Measurements from ENCODE around the gene OR2A5.

The OR2A5 gene

GRCh38 chr7:144028547-144028946 is 20.2 kb upstream of the OR2A5 start:
- DNase-seq (ENCODE audit: low read depth): no peak
- no peak for TF ChIP-seq CTCF (IDR thresholded peaks at IDR 0.05; ENCODE audit: low read depth, low read length, missing control alignments)
- in situ Hi-C loops (cut with HindIII; ENCODE audit: low sequenced_read_pairs): no loop called here
- no peak overlapping the region for H3K4me3 ChIP-seq (ENCODE audit: low read depth, low read length)

- in situ Hi-C loops (cut with HindIII; ENCODE audit: low sequenced_read_pairs): no loop called here
- no peak overlapping the region for H3K4me3 ChIP-seq (ENCODE audit: low read depth, low read length)
- DNase-seq (ENCODE audit: low read depth): no peak
- no peak for TF ChIP-seq CTCF (IDR thresholded peaks at IDR 0.05; ENCODE audit: low read depth, low read length, missing control alignments)
These were observed 16.2 kb upstream of the OR2A5 start for GRCh38 chr7:144032516-144032915.

- H3K4me3 ChIP-seq (ENCODE audit: low read depth, low read length): no peak overlapping the region
- no peak for DNase-seq (ENCODE audit: low read depth)
- in situ Hi-C loops (cut with HindIII; ENCODE audit: low sequenced_read_pairs): no loop called here
- no peak for TF ChIP-seq CTCF (IDR thresholded peaks at IDR 0.05; ENCODE audit: low read depth, low read length, missing control alignments)
These were observed 15.6 kb upstream of the OR2A5 start for GRCh38 chr7:144032985-144033709.

GRCh38 chr7:144035385-144035784 is 13.4 kb upstream of the OR2A5 start:
- TF ChIP-seq CTCF (IDR thresholded peaks at IDR 0.05; ENCODE audit: low read depth, low read length, missing control alignments): no peak
- H3K4me3 ChIP-seq (ENCODE audit: low read depth, low read length): no peak overlapping the region
- DNase-seq (ENCODE audit: low read depth): no peak
- in situ Hi-C loops (cut with HindIII; ENCODE audit: low sequenced_read_pairs): no loop called here

- DNase-seq (ENCODE audit: low read depth): no peak
- in situ Hi-C loops (cut with HindIII; ENCODE audit: low sequenced_read_pairs): no loop called here
- H3K4me3 ChIP-seq (ENCODE audit: low read depth, low read length): no peak overlapping the region
- no peak for TF ChIP-seq CTCF (IDR thresholded peaks at IDR 0.05; ENCODE audit: low read depth, low read length, missing control alignments)
These were observed 12.4 kb upstream of the OR2A5 start for GRCh38 chr7:144036302-144036885.

GRCh38 chr7:144037414-144038035 is 11.2 kb upstream of the OR2A5 start:
- DNase-seq (ENCODE audit: low read depth): no peak
- TF ChIP-seq CTCF (IDR thresholded peaks at IDR 0.05; ENCODE audit: low read depth, low read length, missing control alignments): no peak
- in situ Hi-C loops (cut with HindIII; ENCODE audit: low sequenced_read_pairs): no loop called here
- H3K4me3 ChIP-seq (ENCODE audit: low read depth, low read length): no peak overlapping the region

All from astrocyte of the cerebellum (primary cell).